Bone marrow (tissue), 2 donors: Measurements from ENCODE around the gene DIP2A.
"Not testable (repeated sequence)": the region's sequence is repeated elsewhere in the genome, so short reads cannot be mapped to it uniquely, and the experiment has no call there.

Source experiments
- DNase-seq, 2 donors: peaks; one replicate each; lab custom pipeline; 2025; lab: John Stamatoyannopoulos, UW

DIP2A gene

GRCh38 chr21:46555225-46555617, 96.5 kb downstream of the DIP2A start:
- no peak for DNase-seq

- no peak for DNase-seq
Observed at GRCh38 chr21:46555678-46556077, 97.0 kb downstream of the DIP2A start.

- DNase-seq: no peak
Observed at GRCh38 chr21:46556802-46557201, 98.1 kb downstream of the DIP2A start.

DNA sequence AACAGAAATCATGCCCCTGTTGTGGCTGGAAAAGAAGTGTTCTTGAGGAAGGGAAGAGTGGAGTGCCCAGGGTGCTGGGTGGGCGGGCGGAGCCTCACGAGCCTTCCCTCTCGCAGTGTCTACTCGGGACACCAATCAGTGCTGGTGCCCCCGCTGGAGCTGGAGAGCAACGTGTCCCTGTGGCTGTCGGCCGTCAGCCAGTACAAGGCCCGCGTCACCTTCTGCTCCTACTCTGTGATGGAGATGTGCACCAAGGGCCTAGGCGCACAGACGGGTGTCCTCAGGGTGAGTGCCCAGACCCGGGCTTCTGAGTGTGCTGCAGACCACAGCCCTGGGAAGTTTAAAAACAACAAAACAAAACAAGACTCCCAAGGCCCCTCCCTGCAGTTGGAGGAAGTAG, 98.8 kb downstream of the DIP2A start:
- DNase-seq: no peak

- DNase-seq: no peak
Observed at GRCh38 chr21:46557919-46558392, 99.3 kb downstream of the DIP2A start.

DNA sequence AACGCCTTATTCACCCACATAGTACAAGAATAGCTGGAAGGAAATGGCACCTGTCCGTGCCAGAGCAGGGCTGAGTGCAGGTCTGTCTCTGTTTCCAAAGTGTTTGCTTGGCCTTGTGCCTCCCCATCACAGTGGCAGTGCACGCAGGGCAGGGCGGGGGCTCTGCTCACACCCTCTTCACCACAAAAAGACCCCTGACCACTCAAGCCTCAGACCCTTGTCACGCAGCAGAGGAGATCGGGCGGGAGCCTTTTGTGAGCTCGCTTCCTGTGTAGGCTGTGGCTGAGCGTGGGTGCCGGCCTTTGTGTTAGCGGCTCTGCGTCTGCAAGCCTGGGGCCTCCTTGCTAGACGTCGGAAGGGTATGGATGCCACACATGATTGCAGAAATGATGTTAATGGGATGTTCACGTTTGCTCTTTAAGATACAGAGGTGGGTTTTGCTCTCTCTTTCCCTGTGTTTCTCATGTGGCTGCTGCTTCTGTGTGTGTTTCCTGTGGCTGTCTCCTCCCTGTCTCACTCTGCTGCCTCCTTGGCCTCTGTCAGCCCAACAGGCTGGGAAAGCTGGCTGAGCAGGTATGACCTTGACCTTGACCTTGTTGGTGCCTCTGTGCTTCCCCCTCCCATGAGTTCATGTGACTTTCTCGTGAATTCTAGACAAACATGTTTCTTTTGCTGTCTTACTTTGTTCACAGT, 100.7 kb downstream of the DIP2A start:
- DNase-seq: no peak

DNA sequence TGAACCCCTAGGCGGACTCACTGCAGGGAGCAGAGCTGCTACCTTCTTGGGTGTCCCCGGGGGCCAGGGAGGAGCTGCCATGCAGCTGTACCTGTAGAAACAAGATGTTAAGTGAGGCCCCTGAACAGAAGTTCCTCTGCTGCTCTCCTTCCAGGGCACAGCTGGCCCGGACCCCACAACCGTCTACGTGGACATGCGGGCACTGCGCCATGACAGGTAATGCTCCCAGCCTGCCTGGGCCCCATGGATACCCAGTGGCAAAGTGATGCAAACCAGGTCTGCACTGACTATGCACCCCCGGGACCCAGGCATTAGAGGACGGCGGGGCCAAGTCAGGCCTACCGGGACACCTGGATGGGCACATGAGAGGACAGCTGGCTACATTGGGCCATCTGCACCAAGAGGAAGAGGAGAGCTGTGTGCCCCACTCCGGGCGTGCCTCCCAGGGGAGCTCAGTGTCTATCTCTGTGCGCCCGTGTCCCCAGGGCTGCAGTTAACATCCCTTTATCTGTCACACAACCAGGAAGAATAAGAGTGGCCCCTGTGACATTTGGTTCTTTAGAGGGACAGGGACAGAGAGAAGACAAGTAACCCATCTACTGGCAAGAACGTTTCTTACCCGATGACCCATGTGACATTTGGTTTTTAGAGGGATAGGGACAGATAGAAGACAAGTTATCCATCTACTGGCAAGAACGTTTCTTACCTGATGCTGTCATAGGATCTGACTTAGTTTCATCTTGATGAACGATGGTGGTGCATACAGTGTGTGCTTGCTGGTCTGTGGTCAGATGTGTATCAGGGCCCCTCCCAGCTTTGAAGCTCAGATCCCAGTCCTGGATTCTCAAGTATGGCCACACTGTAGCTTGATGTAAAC, 102.1 kb downstream of the DIP2A start:
- DNase-seq: no peak

DNA sequence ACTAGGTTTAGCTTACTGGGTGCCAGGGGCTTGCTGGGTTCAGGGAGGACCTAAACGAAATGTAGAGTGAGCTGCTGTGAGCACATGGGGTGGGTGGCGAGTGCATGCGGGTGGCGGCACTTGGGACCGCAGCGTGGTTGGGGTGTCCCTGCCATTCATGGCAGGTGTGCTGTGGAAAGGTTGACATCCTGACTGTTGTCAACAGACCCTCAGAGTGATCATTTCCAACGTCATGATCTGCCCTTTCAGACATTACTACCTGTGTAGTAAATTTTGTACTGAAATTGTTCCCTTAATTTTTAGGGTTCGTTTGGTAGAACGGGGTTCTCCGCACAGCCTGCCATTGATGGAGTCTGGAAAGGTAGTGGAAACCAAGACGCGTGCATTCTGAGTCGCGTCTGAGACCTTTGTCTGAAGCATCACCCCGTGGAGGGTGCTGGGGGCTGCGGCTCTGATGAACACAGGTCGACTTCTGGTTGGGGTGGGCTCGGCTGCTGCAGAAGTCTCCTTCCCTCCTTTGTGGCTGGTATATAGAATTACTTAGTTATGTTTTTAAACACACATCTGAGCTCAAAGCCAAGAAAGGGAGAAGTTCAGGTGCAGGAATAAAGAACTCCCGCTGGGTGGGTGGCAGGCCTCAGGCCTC, 102.9 kb downstream of the DIP2A start:
- DNase-seq: no peak

- DNase-seq: no peak
Observed at GRCh38 chr21:46562472-46562871, 103.8 kb downstream of the DIP2A start.

- no peak for DNase-seq
Observed at GRCh38 chr21:46562964-46563607, 104.4 kb downstream of the DIP2A start.

DNA sequence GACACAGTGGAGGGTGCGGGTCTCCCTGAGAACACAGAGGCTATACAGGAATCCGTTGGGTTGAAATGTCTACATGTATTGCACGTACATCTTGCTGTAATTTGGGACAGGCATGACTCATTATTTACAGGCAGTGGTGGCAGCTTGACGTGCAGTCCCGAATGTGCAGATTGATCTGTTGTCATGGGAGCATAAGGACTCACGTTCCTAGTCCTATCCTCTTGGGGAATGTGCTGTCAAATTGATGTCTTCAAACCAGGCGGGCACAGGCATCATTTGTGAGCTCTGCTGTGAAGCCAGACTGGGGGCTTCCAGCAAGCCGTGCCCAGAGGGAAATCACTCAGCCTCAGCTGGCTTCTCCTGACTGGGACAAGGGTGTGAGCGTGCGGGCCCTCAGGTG, 105.7 kb downstream of the DIP2A start:
- no peak for DNase-seq

DNA sequence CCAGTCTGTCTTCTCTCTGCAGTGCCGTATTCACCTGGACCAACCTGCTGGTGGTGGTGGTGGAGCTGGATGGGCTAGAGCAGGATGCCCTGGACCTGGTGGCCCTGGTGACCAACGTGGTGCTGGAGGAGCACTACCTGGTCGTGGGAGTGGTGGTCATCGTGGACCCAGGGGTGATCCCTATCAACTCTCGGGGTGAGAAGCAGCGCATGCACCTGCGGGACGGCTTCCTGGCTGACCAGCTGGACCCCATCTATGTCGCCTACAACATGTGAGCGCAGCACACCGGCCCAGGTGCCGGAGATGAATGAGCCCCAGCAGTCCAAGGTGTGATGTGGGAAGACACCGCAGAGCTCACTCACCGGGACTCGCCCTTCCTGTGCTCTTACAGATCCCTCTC, 108.7 kb downstream of the DIP2A start:
- no peak for DNase-seq

DNA sequence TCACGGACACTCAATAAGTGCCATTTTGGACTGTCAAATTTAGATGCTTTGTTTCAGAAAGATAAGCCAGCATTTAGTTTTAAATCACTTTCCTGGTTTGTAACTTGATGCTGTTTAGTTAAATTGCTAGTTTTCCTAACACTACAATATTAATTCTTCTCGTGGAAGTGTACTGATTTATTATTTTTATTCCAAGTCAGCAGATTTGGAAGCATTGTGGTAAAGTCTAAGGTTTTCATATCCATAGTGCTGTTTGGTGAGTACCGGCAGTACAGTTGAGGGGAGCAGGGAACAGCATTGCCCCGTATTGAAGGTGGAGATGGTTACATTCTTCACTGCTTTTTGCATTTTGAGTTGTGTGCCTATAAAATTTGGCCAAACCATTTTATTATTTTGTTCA, 109.9 kb downstream of the DIP2A start:
- no peak for DNase-seq

GRCh38 chr21:46569081-46569480, 110.4 kb downstream of the DIP2A start:
- no peak for DNase-seq

GRCh38 chr21:46570119-46570518, 111.4 kb downstream of the DIP2A start:
- no peak for DNase-seq

DNA sequence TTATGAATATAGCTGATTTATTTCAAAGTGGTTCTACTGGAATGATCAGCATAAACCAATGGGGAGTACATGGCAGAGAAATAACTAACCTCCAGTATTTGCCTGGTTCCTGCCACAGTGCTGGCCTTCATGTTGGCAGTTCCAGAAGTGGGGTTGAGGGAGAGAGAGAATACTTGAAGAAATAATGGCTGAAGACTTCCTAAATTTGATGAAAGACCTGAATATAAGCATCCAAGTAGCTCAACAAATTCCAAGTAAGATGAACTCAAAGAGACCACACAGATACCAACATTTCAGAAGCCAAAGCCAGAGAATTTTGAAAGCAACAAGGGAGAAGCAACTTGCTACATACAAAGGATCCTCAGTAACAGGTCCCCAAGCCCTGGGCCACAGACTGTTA, 111.9 kb downstream of the DIP2A start:
- no peak for DNase-seq

GRCh38 chr21:46572850-46573249, 114.2 kb downstream of the DIP2A start:
- no peak for DNase-seq

GRCh38 chr21:46577786-46578185, 119.1 kb downstream of the DIP2A start:
- DNase-seq: not testable (repeated sequence)

DNA sequence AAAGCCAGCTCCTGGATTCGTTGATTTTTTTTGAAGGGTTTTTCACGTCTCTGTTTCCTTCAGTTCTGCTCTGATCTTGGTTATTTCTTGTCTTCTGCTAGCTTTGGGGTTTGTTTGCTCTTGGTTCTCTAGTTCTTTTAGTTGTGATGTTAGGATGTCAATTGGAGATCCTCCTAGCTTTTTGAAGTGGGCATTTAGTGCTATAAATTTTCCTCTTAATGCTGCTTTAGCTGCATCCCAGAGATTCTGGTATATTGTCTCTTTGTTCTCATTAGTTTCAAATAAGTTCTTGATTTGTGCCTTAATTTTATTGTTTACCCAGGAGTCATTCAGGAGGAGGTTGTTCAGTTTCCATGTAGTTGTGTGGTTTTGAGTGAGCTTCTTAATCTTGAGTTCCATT, 120.7 kb downstream of the DIP2A start:
- DNase-seq: not testable (repeated sequence)

GRCh38 chr21:46581780-46582307, 123.2 kb downstream of the DIP2A start:
- no peak for DNase-seq

- no peak for DNase-seq
Observed at GRCh38 chr21:46585191-46585953, 126.7 kb downstream of the DIP2A start.
